Muscle of back (tissue), 11 donors: Measurements from ENCODE around the gene SCARF2. TPM values are rescaled to one million over a fixed set of nuclear protein-coding genes. Genes with fewer than 3 reads are reported as not detected.
A peak's percentile ranks its signal among the peaks of the same experiment; 100 is the strongest.
"Not testable (repeated sequence)": the region's sequence is repeated elsewhere in the genome, so short reads cannot be mapped to it uniquely, and the experiment has no call there.

Experiments
- DNase-seq, 3 donors: peaks; one replicate each; pipeline versions ENCODE4 v3.0.0 to v3.0.0-alpha.2; 2013
- polyA plus RNA-seq, 10 donors: library from polyadenylated mRNA; unstranded; fragments of 120-200 nt; gene quantifications; one replicate each; pipeline ENCODE4 v1.2.1, GENCODE V29; 2013; ENCODE audit not compliant: insufficient read length in 10 of 10

Gene SCARF2
- polyA plus RNA-seq, 10 donors, result 9.5 to 21.0 (median 14.5) TPM

- no peak for DNase-seq
These were observed 27.5 kb upstream of the SCARF2 start for GRCh38 chr22:20464912-20465758.

GRCh38 chr22:20464096-20464614, 26.5 kb upstream of the SCARF2 start:
- DNase-seq, result no peak

DNA sequence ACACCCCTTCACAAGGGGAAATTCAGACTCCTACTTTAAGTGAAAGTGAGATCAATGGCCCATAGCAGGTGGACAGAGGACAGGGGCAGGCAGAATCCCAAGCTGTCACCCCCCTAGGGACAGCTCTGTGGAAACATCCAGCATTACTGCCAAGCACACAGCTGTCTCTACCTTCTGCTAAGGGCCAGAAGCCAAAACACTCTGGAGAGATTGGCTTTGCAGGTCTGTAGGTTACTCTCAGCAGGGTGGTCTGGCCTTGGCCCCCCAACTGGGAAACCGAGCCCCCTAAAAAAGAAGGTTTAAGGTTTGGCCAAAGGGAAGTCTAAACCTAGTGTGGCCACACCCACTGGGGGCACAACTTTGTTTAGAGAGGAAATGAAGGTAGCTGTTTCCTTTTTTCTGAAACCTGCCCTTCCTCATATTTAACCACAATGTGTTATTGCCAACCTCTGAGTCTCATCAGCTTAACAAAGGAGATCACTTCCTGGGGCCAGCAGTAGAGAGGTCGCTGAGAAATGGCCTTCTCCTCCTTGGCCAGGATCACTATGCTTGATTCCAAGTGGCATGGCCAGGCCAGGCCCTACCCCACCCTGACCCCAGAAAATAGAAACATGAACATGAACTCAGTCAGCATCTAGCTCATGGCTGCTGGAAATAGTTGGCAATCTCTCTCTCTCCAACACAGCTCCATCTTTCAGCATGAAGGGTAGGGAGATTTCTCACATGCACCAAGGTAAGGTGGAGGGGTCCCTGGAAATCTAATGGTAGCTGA, 25.9 kb upstream of the SCARF2 start:
- peak in 2 of 3 donors; percentile 20 to 21 for DNase-seq

DNA sequence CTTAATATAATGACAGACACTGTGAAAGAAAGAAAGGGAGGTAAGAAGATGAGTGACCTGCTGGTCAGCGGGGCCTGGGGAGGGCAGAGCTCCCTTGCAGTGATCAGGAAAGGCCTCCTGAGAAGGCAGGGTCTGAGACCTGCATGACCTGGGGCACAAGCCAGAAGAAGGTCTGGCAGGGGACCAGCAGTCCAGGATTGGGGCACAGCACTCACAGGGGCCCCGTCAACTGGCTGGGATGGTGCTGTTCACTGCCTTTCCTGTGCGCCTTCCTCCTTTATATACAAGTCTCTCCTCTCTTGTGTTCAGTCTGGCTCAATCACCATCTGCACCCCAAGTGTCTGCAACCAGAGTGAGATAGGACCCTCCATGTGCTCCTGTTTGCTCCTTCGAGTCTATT, 22.2 kb upstream of the SCARF2 start:
- DNase-seq, result no peak

- no peak for DNase-seq
These were observed 21.5 kb upstream of the SCARF2 start for GRCh38 chr22:20459152-20459542.

GRCh38 chr22:20458530-20459151, 21.0 kb upstream of the SCARF2 start:
- no peak for DNase-seq

- no peak for DNase-seq
These were observed 20.0 kb upstream of the SCARF2 start for GRCh38 chr22:20457506-20458240.

DNA sequence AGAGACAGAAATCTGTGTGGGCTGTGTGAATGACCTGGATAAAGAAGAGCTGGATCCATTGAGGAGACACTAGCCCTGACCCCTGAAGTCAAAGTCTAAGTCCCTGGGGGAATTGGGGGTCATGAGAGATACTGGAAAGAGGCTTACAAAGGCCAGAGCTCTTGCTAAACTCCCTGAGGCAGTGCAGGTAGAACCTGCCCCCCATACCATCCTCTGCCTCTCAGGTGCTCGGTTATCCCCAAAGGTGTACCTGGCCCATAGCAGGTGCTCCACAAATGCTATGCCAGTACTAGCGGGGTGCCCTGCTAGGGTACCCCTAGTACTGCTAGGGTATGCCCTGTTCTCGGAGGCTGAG, 19.1 kb upstream of the SCARF2 start:
- no peak for DNase-seq

DNA sequence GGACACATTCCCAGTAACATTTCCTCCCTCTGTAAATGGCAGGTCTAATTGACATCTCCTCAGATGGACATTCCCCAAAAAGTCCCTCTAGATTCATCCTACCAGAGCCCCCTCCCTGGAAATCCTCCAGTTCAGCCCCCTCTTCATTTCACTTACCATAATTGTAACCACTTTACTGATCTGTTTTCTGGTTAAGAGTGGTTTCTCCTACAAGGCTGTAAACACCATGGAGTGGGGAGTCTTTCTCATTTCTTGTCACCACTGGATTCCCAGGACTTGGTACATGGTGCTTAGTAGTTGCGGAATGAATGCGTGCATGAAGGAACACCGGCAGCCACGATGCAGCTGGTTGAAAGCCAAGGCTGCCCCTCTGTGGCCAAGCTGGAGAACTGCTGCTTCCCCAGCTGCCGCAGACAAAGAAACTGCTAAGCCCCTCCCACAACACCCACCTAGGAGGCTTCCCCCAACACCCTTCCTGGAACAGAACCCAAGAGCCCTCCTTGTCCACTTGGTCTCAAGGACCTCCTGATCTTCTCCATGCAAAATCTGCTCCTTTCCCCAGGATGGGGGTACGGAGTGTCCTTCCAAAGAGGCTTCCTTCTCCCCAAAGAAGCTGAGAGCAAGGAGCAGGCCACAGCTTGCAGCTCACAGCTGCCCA, 18.6 kb upstream of the SCARF2 start:
- DNase-seq, result peak; percentile 74 to 92 (median 87)

DNA sequence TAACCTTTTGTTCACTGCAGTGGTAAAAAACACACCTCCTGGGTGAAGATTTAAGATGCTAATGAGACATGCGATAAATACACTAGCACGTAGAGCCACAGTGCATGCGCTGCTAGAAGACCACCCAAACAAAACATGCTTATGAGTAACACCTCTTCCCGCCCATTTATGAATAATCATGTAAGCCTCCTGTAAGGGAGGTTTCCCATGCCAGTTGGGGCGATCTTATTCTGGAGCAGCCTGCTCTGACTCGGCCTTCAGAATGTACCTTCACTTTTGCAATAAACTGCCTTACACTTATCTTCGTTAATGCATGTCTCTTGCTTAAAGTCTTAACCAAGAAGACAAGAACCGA, 18.1 kb upstream of the SCARF2 start:
- DNase-seq, result no peak

GRCh38 chr22:20453222-20453621, 15.6 kb upstream of the SCARF2 start:
- DNase-seq, result no peak

DNA sequence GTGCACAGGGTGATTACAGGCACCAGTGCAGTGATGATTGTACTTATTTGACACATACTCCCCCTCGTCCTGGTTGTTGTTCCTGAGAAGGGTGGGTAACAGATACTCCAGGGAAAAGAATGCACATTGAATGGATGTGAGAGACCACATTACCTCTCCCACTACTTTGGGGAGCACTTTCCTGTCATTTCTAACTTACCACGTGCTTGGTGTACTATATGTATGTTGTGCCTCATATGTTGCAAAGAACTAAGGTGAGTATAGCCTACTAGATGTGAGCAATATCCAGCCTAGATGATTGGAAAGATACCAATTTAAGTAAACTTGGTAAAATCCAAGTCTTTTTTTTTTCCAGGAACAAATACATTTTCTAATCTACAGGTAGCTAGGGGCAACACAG, 14.3 kb upstream of the SCARF2 start:
- no peak for DNase-seq

DNA sequence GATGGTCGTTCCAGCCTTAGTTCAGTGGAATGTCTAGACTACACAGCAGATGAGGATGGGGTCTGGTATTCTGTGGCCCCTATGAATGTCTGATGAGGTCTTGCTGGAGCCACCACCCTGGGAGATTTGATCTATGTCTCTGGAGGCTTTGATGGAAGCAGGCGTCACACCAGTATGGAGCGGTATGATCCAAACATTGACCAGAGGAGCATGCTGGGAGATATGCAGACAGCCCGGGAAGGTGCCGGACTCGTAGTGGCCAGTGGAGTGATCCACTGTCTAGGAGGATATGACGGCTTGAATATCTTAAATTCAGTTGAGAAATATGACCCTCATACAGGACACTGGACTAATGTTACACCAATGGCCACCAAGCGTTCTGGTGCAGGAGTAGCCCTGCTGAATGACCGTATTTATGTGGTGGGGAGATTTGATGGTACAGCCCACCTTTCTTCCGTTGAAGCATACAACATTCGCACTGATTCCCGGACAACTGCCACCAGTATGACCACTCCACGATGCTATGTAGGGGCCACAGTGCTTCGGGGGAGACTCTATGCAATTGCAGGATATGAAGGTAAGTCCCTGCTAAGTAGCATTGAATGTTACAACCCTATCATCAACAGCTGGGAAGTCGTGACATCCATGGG, 13.6 kb upstream of the SCARF2 start:
- not testable (repeated sequence) for DNase-seq

DNA sequence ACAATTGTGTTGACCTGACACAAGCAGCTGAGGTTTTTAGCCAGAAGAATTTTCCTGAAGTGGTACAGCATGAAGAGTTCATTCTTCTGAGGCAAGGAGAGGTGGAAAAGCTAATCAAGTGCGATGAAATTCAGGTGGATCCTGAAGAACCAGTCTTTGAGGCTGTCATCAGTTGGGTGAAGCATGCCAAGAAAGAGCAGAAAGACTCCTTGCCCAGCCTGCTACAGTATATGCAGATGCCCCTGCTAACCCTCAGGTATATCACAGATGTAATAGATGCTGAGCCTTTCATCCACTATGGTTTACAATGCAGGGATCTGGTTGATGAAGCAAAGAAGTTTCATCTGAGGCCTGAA, 12.9 kb upstream of the SCARF2 start:
- no peak for DNase-seq

- no peak for DNase-seq
These were observed 12.4 kb upstream of the SCARF2 start for GRCh38 chr22:20449819-20450550.

DNA sequence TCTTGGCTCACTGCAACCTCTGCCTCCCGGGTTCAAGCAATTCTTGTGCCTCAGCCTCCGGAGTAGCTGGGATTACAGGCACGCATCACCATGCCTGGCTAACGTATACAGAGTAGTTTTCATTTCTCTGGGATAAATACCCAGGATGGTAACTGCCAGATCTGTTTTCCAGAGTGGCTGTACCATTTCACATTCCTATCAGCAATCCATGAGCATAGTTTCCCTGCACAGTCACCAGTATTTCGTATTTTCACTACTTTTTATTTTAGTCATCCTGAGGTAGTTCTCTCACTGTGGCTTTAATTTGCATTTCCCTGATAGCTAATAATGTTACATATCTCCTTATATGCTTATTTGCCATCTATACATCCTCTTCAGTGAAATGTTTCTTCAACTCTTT, 11.0 kb upstream of the SCARF2 start:
- DNase-seq, result no peak

GRCh38 chr22:20446383-20446970, 8.9 kb upstream of the SCARF2 start:
- no peak for DNase-seq

- DNase-seq, result no peak
These were observed 6.7 kb upstream of the SCARF2 start for GRCh38 chr22:20444325-20444724.

DNA sequence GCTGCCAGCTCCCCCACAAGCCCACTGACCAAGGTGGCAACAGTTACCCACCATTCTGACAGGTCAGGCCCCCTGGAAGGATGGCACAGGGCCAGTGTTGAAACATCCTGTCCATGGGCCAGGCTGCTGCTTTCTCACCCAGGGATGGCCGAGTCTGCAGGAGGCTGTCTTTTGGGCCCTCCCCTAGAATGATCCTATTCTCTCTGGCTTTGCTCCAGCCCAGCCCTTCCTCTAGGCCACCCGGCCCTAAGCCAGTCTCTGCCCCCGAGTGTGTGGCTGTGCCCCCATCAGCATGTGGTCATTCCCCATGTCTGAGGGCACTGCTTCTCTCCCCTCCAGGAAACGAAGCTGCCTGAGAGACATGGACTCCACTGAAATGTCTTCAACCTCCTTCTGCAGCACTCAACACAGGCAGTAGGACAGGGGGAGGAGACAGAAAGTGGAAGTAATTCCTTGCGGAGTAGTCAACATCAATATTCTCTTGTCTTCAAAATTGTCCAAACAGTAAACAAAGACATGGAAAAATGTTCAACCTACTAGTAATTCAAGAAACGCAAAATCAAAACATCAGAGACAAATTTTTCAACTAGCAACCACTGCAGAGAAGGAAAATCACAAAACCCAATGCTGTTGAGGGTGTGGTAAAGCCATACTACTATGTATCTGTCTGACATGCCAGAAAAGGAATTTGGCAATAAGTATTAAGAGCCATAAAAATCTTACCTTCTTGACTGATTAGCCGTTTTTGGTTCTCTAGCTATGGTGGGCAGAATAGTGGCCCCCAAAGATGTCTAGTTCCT, 5.1 kb upstream of the SCARF2 start:
- DNase-seq, result no peak
